ENCODE data around the gene ST8SIA6.

Gene ST8SIA6

GRCh38 chr10:17473228-17473950 lies 19.0 kb upstream of the ST8SIA6 start:
- DNase-seq (ENCODE audit: low spot score), result no peak
- peaks cover 7% of the 10 kb centered on the region for H3K4me1 Mint-ChIP-seq (ENCODE audit: low read depth)
- no peak overlapping the region for H3K4me3 Mint-ChIP-seq
- peaks cover 4% of the 10 kb centered on the region for H3K9me3 Mint-ChIP-seq
- H3K27ac Mint-ChIP-seq, result no peak overlapping the region
- H3K27me3 Mint-ChIP-seq (ENCODE audit: low read depth), result peaks cover 28% of the 10 kb centered on the region
- no peaks in the 10 kb centered on the region for H3K36me3 Mint-ChIP-seq (ENCODE audit: low read depth)

- Mint-ChIP-seq H3K4me1 (ENCODE audit: low read depth) (peaks cover 7% of the 10 kb centered on the region), H3K27me3 (ENCODE audit: low read depth) (peaks cover 28% of the 10 kb centered on the region), H3K27ac (no peak overlapping the region), H3K4me3 (no peak overlapping the region), H3K9me3 (peaks cover 4% of the 10 kb centered on the region), H3K36me3 (ENCODE audit: low read depth) (no peaks in the 10 kb centered on the region)
- no peak for DNase-seq (ENCODE audit: low spot score)
Observed at GRCh38 chr10:17472481-17473227, 18.3 kb upstream of the ST8SIA6 start.

GRCh38 chr10:17470246-17470645 lies 15.9 kb upstream of the ST8SIA6 start:
- DNase-seq (ENCODE audit: low spot score), result no peak
- Mint-ChIP-seq H3K27ac (no peak overlapping the region), H3K4me3 (no peak overlapping the region), H3K27me3 (ENCODE audit: low read depth) (peaks cover 34% of the 10 kb centered on the region), H3K36me3 (ENCODE audit: low read depth) (no peaks in the 10 kb centered on the region), H3K9me3 (peaks cover 4% of the 10 kb centered on the region), H3K4me1 (ENCODE audit: low read depth) (peaks cover 7% of the 10 kb centered on the region)

- Mint-ChIP-seq H3K27me3 (ENCODE audit: low read depth) (peaks cover 37% of the 10 kb centered on the region), H3K4me3 (no peak overlapping the region)
- DNase-seq (ENCODE audit: low spot score), result no peak
Observed at GRCh38 chr10:17465328-17466125, 11.1 kb upstream of the ST8SIA6 start.

GRCh38 chr10:17464545-17464944 lies 10.2 kb upstream of the ST8SIA6 start:
- Mint-ChIP-seq H3K27ac (no peak overlapping the region), H3K9me3 (no peaks in the 10 kb centered on the region), H3K27me3 (ENCODE audit: low read depth) (peaks cover 37% of the 10 kb centered on the region), H3K4me1 (ENCODE audit: low read depth) (no peaks in the 10 kb centered on the region), H3K36me3 (ENCODE audit: low read depth) (no peaks in the 10 kb centered on the region), H3K4me3 (no peak overlapping the region)
- DNase-seq (ENCODE audit: low spot score), result no peak

More at GRCh38 chr10:17465328-17466125, 11.1 kb upstream of the ST8SIA6 start:
- Mint-ChIP-seq H3K27ac (no peak overlapping the region), H3K36me3 (ENCODE audit: low read depth) (no peaks in the 10 kb centered on the region), H3K9me3 (peaks cover 4% of the 10 kb centered on the region), H3K4me1 (ENCODE audit: low read depth) (no peaks in the 10 kb centered on the region)

GRCh38 chr10:17460756-17461155 lies 6.4 kb upstream of the ST8SIA6 start:
- H3K27me3 Mint-ChIP-seq (ENCODE audit: low read depth), result peaks cover 51% of the 10 kb centered on the region
- H3K27ac Mint-ChIP-seq, result no peak overlapping the region
- H3K36me3 Mint-ChIP-seq (ENCODE audit: low read depth), result no peaks in the 10 kb centered on the region
- no peak for DNase-seq (ENCODE audit: low spot score)
- H3K9me3 Mint-ChIP-seq, result no peaks in the 10 kb centered on the region
- H3K4me1 Mint-ChIP-seq (ENCODE audit: low read depth), result no peaks in the 10 kb centered on the region
- no peak overlapping the region for H3K4me3 Mint-ChIP-seq

GRCh38 chr10:17457083-17457482 lies 2.7 kb upstream of the ST8SIA6 start:
- Mint-ChIP-seq H3K4me1 (ENCODE audit: low read depth) (peaks cover 10% of the 10 kb centered on the region), H3K36me3 (ENCODE audit: low read depth) (no peaks in the 10 kb centered on the region), H3K27ac (no peak overlapping the region), H3K4me3 (no peak overlapping the region), H3K27me3 (ENCODE audit: low read depth) (peaks cover 61% of the 10 kb centered on the region), H3K9me3 (no peaks in the 10 kb centered on the region)
- DNase-seq (ENCODE audit: low spot score), result no peak

GRCh38 chr10:17456032-17456548 lies 1.7 kb upstream of the ST8SIA6 start:
- no peaks in the 10 kb centered on the region for H3K9me3 Mint-ChIP-seq
- no peak overlapping the region for H3K4me3 Mint-ChIP-seq
- peaks cover 10% of the 10 kb centered on the region for H3K4me1 Mint-ChIP-seq (ENCODE audit: low read depth)
- no peak for DNase-seq (ENCODE audit: low spot score)
- H3K36me3 Mint-ChIP-seq (ENCODE audit: low read depth), result peaks cover 1% of the 10 kb centered on the region
- H3K27ac Mint-ChIP-seq, result no peak overlapping the region
- peaks cover 71% of the 10 kb centered on the region for H3K27me3 Mint-ChIP-seq (ENCODE audit: low read depth)

GRCh38 chr10:17455015-17455520 lies 673 bp upstream of the ST8SIA6 start:
- H3K27ac Mint-ChIP-seq, result no peak overlapping the region
- H3K9me3 Mint-ChIP-seq, result no peaks in the 10 kb centered on the region
- H3K36me3 Mint-ChIP-seq (ENCODE audit: low read depth), result peaks cover 4% of the 10 kb centered on the region
- peak overlapping the region; percentile 78 for H3K4me3 Mint-ChIP-seq
- H3K4me1 Mint-ChIP-seq (ENCODE audit: low read depth), result peaks cover 10% of the 10 kb centered on the region
- peaks cover 70% of the 10 kb centered on the region for H3K27me3 Mint-ChIP-seq (ENCODE audit: low read depth)
- no peak for DNase-seq (ENCODE audit: low spot score)

- Mint-ChIP-seq H3K36me3 (ENCODE audit: low read depth) (peaks cover 7% of the 10 kb centered on the region), H3K27ac (peak overlapping the region; percentile 43), H3K4me3 (peak overlapping the region; percentile 85), H3K9me3 (peaks cover 7% of the 10 kb centered on the region), H3K4me1 (ENCODE audit: low read depth) (peaks cover 10% of the 10 kb centered on the region), H3K27me3 (ENCODE audit: low read depth) (peaks cover 77% of the 10 kb centered on the region)
- DNase-seq (ENCODE audit: low spot score), result peak; percentile 20
Observed at GRCh38 chr10:17453373-17454091, 863 bp downstream of the ST8SIA6 start.

- peaks cover 74% of the 10 kb centered on the region for H3K27me3 Mint-ChIP-seq (ENCODE audit: low read depth)
- no peak overlapping the region for H3K27ac Mint-ChIP-seq
- peaks cover 10% of the 10 kb centered on the region for H3K36me3 Mint-ChIP-seq (ENCODE audit: low read depth)
- H3K9me3 Mint-ChIP-seq, result peaks cover 11% of the 10 kb centered on the region
- H3K4me1 Mint-ChIP-seq (ENCODE audit: low read depth), result peaks cover 10% of the 10 kb centered on the region
- DNase-seq (ENCODE audit: low spot score), result no peak
- peak overlapping the region; percentile 85 for H3K4me3 Mint-ChIP-seq
Observed at GRCh38 chr10:17453035-17453372, 1.4 kb downstream of the ST8SIA6 start.

- peaks cover 16% of the 10 kb centered on the region for H3K9me3 Mint-ChIP-seq
- DNase-seq (ENCODE audit: low spot score), result no peak
- peaks cover 10% of the 10 kb centered on the region for H3K4me1 Mint-ChIP-seq (ENCODE audit: low read depth)
- peak overlapping the region; percentile 35 for H3K4me3 Mint-ChIP-seq
- no peak overlapping the region for H3K27ac Mint-ChIP-seq
- H3K27me3 Mint-ChIP-seq (ENCODE audit: low read depth), result peaks cover 72% of the 10 kb centered on the region
- H3K36me3 Mint-ChIP-seq (ENCODE audit: low read depth), result peaks cover 10% of the 10 kb centered on the region
Observed at GRCh38 chr10:17452060-17452841, 2.1 kb downstream of the ST8SIA6 start.

Data from T-helper 2 cell treated with Interferon-gamma antibody and Interleukin-4, amounts not matched to agents 5 μg/mL and 100 μg/mL, for 36 hours (primary cell).